Right cardiac atrium (tissue), 5 donors: ENCODE results near the gene MT1B. TPM values are rescaled to one million over a fixed set of nuclear protein-coding genes. Genes with fewer than 3 reads are reported as not detected.
"Not testable (repeated sequence)": the region's sequence is repeated elsewhere in the genome, so short reads cannot be mapped to it uniquely, and the experiment has no call there.

Experiments used
- ATAC-seq, 2 donors: fragments of 200-7000 bp; cut with Tn5 transposase; one replicate each; pipeline versions ENCODE4 v1.8.0 to v1.9.1; 2020; ENCODE audit warnings: moderate library complexity in 2 of 2, mild to moderate bottlenecking in 1 of 2
- DNase-seq, 3 donors: peaks; one replicate each; pipeline ENCODE4 v3.0.0-alpha.2; 2020
- H3K27ac ChIP-seq: one replicate; pipeline ENCODE4 v1.5.1; 2013; ENCODE audit warnings: mild to moderate bottlenecking, low read length, control low read depth, moderate library complexity
- H3K27me3 ChIP-seq: one replicate; pipeline ENCODE4 v1.6.1; 2013; ENCODE audit not compliant: control insufficient read depth, insufficient read depth
- H3K4me1 ChIP-seq: one replicate; pipeline ENCODE4 v1.6.1; 2013; ENCODE audit warnings: low read length; ENCODE audit not compliant: control insufficient read depth, insufficient read depth
- H3K4me3 ChIP-seq: one replicate; pipeline ENCODE4 v1.5.1; 2013; ENCODE audit warnings: low read length, control low read depth
- H3K9me3 ChIP-seq: one replicate; pipeline ENCODE4 v1.6.1; 2013; ENCODE audit warnings: low read length; ENCODE audit not compliant: control insufficient read depth
- WGBS: extraction: QIAGEN DNeasy Blood & Tissue Kit; methylation state at CpG from one replicate; pipeline ENCODE4 v1.1.7; 2013; 5-methylcytosine and 5-hydroxymethylcytosine counted together
- intact Hi-C, 4 donors: fragments of 100-400 bp; cut with DNase I; formaldehyde crosslinking; loops; one replicate each; pipeline versions ENCODE4 v1.11.0 to v1.14.0; 2022 to 2023
- polyA plus RNA-seq: library from polyadenylated mRNA; stranded (reverse); fragments of 200-250 nt; gene quantifications from one replicate; pipeline ENCODE4 v1.2.3, GENCODE V29; 2013
- total RNA-seq, 4 donors: library from RNA; stranded (reverse); fragmentation: NEBNext Ultra II Directional; extraction: Animal tissue kit (Norgen Biotek cat#: 25700); gene quantifications; one replicate each; pipeline ENCODE4 v1.2.1, GENCODE V29; 2021
- donor health status: healthy with polysubstance abuse.
- donor health status: DM: no; HTN: yes; CAD: no.
- donor health status: DM: no; HTN: no; CAD: no.
- donor health status: DM: no; HTN: yes; CAD: no; lungs with severe emphysema.
- donor health status: DM: yes; HTN: yes; CAD: no.

The MT1B gene
- total and polyA plus RNA-seq, 5 donors: not detected

DNA sequence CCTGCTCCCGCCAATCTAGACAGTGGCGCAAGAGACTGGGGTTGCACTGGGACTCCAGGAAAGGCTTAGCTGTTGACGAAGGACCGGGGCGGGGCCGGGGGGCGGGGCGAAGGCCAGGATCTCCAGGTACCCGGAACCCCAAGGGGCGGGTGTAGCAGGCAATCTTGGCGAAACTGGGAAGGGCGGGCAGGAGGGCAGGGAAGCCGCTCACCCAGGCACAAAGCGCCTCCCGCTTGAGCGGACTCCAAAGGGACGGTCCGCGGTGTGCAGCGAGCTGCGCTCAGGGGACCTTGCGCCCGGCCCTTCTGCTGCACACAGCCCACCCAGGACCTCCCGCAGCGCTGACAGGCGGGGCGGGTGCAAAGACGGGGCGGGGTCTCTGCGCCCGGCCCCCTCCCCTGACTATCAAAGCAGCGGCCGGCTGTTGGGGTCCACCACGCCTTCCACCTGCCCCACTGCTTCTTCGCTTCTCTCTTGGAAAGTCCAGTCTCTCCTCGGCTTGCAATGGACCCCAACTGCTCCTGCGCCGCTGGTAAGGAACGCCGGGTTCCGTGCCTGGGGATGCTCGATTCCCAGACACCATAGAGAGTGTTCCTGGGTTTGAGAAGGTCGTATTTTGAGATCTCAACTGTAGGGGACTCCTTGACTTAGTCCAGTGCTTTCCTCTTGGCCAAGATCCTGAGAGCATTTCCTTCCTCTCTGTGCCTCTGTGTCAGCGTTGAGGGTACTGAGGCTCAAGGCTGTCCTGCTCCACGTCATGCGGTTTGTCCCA lies 6.1 kb downstream of the MT1B start, which contains the start of gene MT1F:
MT1F (plus strand) TSS at position 405 of the 772 bp plus-strand sequence; CDS start at position 505, 100 bp downstream.
- intact Hi-C loops: no loop called here
- H3K27me3 ChIP-seq: no peaks in the 10 kb centered on the region
- 1% methylated on average over 46 of the region's 46 CpGs for WGBS
- H3K9me3 ChIP-seq: no peaks in the 10 kb centered on the region
- no peaks in the 10 kb centered on the region for H3K4me1 ChIP-seq
- no peak within 1 kb of the TSS for H3K27ac ChIP-seq
- DNase-seq (peak; percentile 77 to 89 (median 88)), ATAC-seq (peak; percentile 90 to 91)
- H3K4me3 ChIP-seq: peak within 1 kb of the TSS; percentile 66

DNA sequence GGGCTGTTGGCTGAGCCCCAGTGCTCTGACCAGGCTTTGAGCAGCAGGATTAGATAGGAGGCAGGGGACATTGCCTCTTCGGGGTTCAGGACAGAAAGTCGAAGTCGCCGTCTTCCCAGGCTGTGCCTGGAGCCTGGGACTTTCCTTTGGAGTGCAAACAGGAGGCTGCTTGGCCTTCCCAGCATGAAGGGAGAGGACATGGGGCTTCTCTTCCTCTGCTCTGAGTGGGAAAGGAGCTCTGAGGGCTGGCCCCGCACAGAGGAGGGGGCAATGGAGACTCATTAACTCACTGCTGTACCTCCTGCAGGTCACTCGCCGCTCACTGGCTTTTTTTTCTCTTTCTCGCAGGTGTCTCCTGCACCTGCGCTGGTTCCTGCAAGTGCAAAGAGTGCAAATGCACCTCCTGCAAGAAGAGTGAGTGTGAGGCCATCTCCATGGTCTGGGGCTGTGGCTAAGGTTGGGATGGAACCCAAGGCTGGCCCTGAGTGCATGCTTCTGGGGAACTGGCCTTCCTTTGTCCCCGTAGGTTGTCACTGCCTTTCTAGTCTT lies 6.7 kb downstream of the MT1B start:
- H3K27me3 ChIP-seq: no peaks in the 10 kb centered on the region
- peak in 2 of 3 donors; percentile 75 to 82 for DNase-seq
- no peak overlapping the region for H3K27ac ChIP-seq
- 35% methylated on average over 10 of the region's 10 CpGs for WGBS
- intact Hi-C loops: no loop called here
- H3K9me3 ChIP-seq: no peaks in the 10 kb centered on the region
- ATAC-seq: no peak
- peak overlapping the region; percentile 66 for H3K4me3 ChIP-seq
- no peaks in the 10 kb centered on the region for H3K4me1 ChIP-seq

DNA sequence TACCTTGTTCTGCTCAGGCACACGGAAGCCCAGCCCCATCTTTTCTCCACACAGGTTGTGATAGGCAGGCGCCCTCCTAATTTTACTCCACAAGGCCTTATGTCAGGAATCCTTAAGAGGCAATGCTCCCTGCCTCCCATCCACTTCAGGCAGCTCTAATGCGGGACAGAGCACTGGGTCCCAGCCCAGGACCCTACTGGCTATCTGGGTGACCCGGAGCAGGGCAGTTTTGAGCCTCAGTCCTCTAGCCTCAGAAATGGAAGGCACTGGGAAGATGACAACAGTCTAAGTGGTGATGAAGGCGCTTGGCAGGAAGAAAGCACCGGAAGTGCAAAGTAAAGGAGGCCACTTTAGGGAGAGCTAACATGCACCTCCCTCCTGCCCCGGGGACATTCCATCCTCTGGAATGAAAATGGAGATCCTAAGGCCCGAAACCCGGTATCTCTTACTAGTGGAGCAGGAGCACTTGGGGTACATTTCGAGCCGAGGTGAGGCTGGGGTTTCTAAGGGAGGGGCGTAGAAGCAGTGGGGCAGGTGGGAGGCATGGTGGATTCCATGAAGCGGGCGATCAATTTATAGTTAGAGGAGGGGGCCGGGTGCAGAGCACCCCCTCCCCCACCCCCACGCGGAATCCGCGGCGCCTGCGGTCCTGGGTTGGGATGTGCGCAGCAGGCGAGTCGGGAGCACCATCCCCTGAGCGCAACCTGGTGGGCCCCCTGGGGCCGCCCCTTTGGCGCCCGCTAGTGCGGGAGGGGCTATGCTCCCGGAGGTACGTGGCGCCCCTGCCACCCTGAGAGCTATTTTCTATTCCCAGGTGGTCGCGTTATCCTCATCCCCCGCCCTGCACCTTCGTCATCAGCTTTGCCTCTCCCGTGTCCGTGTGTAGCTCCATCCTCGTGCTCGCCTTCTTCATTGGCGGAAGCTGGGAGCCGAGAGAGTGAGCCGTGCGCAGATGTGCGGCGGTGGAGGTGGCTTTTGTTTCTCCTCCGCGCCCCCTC lies 11.0 kb downstream of the MT1B start:
- intact Hi-C loops: no loop called here

DNA sequence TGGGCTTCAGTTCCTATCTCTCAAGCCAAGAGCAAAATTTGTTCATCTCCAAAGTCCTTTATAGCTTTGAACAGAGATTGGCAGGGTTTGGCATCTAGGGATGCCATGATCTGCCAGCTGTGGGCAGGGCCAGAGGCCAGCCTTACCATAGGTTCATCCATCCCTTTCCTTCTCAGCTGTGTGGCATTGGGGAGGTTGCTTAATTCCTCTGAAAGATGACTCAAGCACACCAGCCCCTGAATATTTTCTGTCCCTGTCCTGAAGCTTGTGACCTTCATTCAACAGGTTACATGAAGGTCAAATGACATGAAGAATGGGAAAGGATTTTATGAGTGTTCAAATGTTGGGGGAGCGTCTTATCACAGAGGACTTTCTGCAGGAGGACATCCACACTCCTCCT lies 12.8 kb downstream of the MT1B start:
- Histone ChIP-seq H3K27ac (no peak overlapping the region), H3K9me3 (no peaks in the 10 kb centered on the region), H3K27me3 (no peaks in the 10 kb centered on the region), H3K4me1 (peaks cover under 1% of the 10 kb centered on the region), H3K4me3 (no peak overlapping the region)
- DNase-seq (no peak), ATAC-seq (no peak)
- intact Hi-C loops: no loop called here
- WGBS: 93% methylated on average over 1 of the region's 1 CpG

More for the DNA sequence above, 11.0 kb downstream of the MT1B start:
- H3K27ac ChIP-seq: no peak overlapping the region
- no peaks in the 10 kb centered on the region for H3K27me3 ChIP-seq
- ATAC-seq (no peak), DNase-seq (no peak)
- H3K4me1 ChIP-seq: no peaks in the 10 kb centered on the region
- H3K4me3 ChIP-seq: peak overlapping the region; percentile 1
- H3K9me3 ChIP-seq: no peaks in the 10 kb centered on the region
- 11% methylated on average over 48 of the region's 48 CpGs for WGBS

DNA sequence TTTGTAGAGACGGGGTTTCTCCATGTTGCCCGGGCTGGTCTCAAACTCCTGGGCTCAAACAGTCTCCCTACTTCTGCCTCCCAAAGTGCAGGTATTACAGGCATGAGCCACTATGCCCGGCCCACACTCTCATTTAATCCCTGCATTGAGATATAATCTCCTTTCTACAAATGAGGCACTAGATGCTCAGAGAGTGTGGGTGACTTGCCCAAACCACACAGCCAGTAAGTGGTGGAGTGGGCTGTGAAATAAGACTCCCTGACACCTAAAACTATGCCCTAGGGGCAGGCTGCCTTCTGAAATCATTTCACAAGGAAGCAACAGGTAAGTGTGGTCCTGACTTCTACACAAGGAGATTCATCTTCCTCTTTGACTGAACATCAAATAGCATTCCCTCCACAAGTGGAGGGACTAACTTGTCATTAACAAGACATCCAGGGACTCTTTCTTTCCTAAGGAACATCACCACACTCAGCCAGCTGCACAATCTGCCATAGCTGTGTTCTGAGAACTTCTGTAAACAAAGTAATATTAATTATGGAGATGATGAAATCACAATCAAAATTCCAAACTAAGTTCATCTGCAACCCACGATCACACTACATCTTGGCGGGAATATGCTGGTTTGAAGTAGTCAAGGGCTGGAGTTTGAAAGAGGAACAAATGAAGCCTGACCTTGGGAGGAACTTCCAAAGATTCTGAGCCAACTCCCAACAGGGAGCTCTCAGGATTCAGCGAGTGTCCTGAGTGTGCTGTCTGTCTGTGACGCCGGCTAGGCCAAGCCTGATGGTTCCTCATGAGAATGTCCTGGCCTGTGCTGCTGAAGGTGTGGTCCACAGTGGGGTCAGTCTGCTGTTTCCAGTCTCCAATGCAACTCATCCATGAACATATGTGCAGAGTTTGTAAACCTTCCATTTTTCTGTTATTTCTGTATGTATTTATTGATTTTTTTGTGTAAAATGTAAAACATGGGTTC lies 13.9 kb downstream of the MT1B start:
- H3K9me3 ChIP-seq, H3K27me3 ChIP-seq: not testable (repeated sequence)

DNA sequence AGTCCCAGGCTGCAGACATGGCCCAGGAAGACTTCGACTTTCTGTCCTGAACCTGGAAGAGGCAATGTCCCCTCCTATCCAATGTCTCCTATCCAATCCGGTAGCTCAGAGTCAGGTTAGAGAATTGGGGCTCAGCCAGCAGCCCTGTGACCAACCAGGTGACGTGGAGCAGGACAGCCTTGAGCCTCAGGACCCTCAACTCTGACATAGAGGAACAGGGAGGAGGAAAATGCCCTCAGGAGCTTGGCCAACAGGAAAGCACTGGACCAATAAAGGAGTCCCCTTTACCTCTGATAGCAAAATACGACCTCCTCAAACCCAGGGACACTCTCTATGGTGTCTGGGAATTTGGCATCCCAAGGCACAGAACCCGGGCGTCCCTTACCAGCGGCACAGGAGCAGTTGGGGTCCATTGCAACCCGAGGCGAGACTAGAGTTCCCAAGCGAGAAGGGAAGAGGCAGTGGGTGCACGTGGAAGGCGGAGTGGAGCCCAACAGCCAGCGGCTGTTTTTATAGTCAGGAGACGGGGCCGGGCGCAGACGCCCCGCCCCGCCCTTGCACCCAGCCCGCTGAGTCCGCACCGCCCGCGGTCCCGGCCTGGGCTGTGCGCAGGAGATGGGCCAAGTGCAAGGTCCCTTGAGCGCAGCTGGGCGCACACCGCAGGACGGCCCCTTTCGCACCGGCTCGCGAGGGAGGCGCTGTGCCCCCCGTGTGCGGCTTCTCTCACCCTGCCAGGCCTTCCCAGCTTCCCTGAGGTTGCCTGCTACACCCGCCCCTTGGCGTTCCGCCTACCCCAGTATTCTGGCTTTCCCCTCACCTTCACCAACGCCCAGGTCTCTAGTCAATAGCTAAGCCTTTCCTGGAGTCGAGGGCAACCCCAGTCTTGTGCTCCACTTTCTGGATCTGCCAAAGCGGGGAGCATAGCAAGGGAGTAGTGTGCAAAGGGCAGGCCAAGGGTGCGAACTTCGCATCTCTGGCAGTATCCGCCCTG lies 16.2 kb downstream of the MT1B start, which contains the start of gene MT1G:
MT1G (minus strand) TSS at position 485 of the 991 bp plus-strand sequence; CDS start at position 413, 72 bp downstream.
- Histone ChIP-seq H3K4me3 (no peak within 1 kb of the TSS), H3K27me3 (no peaks in the 10 kb centered on the region), H3K27ac (no peak within 1 kb of the TSS), H3K4me1 (peaks cover 3% of the 10 kb centered on the region), H3K9me3 (no peaks in the 10 kb centered on the region)
- WGBS: 11% methylated on average over 46 of the region's 46 CpGs
- ATAC-seq: peak; percentile 83 to 90
- intact Hi-C loops: no loop called here
- peak; percentile 61 to 83 (median 77) for DNase-seq

More for the DNA sequence above, 13.9 kb downstream of the MT1B start:
- H3K27ac ChIP-seq, H3K4me1 ChIP-seq, intact Hi-C loops, H3K4me3 ChIP-seq, ATAC-seq, DNase-seq: not testable (repeated sequence)
- WGBS: 69% methylated on average over 8 of the region's 8 CpGs

DNA sequence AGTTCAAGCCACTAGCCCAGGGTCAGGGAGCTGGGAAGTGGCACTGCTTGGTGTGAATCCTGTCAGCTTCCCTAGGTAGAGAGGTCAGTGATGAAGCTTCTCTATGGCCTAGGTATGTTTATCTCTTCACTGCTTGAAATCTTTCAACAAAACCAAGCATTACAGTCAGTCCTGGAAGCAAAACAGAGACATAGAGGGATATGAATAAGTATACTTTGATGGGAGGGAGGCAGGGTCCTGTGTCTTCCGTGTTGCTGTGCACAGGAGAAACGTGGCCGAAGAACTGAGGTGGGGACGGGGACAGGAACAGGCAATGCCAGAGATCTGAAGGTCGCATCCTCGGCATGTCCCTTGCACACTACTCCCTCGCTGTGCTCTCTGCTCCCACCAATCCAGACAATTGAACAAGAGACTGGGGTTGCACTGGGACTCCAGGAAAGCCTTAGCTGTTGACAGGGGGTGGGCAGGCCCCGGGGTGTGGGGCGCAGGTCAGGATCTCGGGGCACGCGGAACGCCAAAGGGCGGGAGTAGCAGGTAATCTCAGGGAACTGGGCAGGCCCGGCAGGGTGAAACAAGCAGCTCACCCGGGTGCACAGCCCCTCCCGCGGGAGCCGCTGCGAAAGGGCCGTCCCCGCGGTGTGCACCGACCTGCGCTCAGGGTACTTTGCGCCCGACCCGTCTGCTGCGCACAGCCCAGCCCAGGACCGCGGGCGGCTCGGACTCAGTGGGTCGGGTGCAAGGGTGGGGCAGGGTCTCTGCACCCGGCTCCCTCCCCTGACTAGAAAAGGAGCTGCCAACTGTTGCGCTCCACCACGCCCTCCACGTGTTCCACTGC lies 17.5 kb downstream of the MT1B start, which contains the start of gene MT1H:
MT1H (plus strand) TSS at position 810 of the 835 bp plus-strand sequence. CDS start 71 bp downstream, outside the sequence.
- ATAC-seq (peak; percentile 15 to 20), DNase-seq (no peak)
- no peaks in the 10 kb centered on the region for H3K27me3 ChIP-seq
- no peak within 1 kb of the TSS for H3K4me3 ChIP-seq
- intact Hi-C loops: no loop called here
- no peak within 1 kb of the TSS for H3K27ac ChIP-seq
- no peaks in the 10 kb centered on the region for H3K9me3 ChIP-seq
- peaks cover 3% of the 10 kb centered on the region for H3K4me1 ChIP-seq
- 10% methylated on average over 38 of the region's 38 CpGs for WGBS

DNA sequence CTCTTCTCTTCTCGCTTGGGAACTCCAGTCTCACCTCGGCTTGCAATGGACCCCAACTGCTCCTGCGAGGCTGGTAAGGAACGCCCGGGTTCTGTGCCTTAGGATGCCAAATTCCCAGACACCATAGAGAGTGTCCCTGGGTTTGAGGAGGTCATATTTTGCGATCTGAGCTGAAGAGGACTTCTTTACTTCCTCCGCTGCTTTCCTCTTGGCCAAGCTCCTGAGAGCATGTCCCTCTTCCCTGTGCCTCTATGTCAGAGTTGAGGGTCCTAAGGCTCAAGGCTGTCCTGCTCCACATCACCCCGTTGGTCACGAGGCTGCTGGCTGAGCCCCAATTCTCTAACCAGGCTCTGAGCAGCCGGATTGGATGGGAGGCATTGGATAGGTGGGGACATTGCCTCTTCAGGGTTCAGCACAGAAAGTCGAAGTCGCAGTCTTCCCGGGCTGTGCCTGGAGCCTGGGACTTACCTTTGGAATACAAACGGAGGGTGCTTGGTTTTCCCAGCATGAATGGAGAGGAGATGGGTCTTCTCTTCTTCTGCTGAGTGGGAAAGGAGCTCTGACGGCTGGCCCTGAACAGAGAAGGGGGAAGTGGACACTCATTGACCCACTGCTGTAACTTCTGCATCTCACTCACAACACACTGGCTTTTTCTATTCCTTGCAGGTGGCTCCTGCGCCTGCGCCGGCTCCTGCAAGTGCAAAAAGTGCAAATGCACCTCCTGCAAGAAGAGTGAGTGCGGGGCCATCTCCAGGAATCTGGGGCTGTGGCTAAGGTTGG lies 18.3 kb downstream of the MT1B start:
- 11% methylated on average over 19 of the region's 19 CpGs for WGBS
- intact Hi-C loops: no loop called here
- peaks cover 3% of the 10 kb centered on the region for H3K4me1 ChIP-seq
- no peaks in the 10 kb centered on the region for H3K27me3 ChIP-seq
- H3K9me3 ChIP-seq: no peaks in the 10 kb centered on the region
- no peak for ATAC-seq
- DNase-seq: no peak
- H3K4me3 ChIP-seq: no peak overlapping the region
- no peak overlapping the region for H3K27ac ChIP-seq
